Activated CD8-positive, alpha-beta memory T cell treated with anti-CD3 and anti-CD28 coated beads, Interleukin-2, amount 50 U/mL, for 4 hours (primary cell): Measurements from ENCODE around the gene MSI2.

Source experiments
- DNase-seq: peaks from one replicate; pipeline ENCODE4 v3.0.0-alpha.2; 2020

The MSI2 gene

DNA sequence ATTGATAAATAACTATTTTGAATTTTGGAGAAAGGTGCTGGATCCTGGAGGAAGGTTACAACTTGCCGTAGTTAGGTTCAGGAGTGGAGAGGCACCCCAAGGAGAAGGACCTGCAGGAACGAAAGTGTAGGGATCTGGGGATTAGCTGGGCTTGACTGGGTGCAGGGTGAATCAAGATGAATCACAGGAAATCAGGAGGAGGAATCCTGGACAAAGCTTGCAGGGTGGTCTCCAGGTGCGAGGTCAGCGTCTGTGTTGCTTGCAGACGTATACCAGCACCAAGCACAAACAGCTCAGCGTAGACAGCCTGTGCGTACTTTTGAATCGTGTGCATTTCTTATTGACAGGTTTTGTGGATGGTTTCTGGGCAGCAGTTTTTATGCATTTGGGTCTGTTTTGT lies 144.3 kb downstream of the MSI2 start:
- DNase-seq: no peak

DNA sequence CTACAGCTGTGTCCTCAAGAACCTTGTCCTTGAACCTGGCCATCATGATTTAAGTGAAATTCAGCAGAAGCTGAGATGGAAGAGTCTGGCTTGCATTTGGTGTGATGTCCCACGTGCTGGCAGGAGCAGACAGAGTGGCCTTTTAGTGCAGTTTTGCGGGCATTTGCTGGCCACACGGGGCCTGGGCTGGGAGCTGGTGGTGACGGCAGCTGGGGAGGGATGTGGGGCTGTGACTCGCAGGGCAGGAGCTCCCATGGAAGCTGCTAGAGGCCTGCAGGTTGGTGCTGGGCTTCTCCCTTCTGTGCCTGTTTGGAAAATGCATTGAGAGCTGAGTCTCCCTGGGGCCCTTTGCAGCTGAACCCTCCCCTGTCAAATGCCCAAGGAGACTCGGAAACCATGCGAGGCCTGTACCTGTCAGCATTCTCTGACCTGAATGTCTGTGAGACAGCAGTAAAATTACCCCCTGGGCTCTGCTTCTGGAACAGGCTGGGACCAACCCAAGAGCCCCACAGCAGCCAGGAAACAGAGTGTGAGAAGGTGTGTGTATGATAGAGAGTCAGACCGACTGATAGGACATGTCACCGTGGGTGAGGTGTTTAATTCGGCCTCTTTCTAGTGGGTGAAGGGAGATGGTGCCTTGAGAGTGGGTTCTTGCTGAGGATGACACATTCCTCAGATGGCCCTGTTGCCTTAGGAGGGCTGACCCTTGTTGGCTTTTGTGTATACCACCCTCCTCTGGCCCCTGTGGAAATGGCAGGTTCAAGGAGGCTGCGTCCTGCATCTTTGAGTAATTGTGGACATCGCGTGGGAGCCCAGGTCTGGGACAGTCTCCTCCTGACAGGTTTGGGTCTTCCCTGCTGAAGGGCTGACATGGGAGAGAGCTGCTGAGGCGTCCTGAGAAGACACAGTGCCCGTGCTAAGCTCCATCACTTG lies 145.5 kb downstream of the MSI2 start:
- DNase-seq: no peak

GRCh38 chr17:57402681-57403180 lies 146.4 kb downstream of the MSI2 start:
- DNase-seq: no peak

- DNase-seq: no peak
Observed at GRCh38 chr17:57403236-57403635, 146.9 kb downstream of the MSI2 start.

GRCh38 chr17:57404073-57404472 lies 147.8 kb downstream of the MSI2 start:
- no peak for DNase-seq

GRCh38 chr17:57404795-57405490 lies 148.6 kb downstream of the MSI2 start:
- no peak for DNase-seq

DNA sequence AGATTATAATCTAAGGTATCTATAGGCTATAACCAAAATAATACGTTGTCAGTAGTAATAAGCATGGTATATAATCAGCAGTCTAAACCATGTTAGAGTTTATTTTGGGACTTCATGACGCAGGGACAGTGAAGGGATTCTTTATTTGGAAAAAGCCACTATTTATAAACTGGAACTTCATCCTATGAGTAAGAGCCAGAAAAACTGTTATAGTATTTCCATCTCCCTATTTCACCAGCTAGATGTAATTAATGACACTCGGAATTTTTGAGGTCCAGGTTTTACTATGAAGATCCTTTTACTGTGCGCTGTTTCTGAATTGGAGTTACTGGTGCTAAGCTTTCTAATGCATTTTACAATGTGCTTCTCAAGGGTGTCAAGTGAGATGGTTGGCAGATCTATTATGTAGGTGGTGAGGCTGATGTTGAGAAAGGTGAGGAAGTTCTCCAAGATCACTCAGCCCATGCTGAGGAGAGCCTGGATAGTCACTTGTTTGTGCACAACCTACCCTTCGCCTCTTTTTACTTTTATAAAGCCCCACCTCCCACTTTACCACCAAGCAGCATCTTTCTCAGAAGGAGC lies 149.3 kb downstream of the MSI2 start:
- DNase-seq: no peak

DNA sequence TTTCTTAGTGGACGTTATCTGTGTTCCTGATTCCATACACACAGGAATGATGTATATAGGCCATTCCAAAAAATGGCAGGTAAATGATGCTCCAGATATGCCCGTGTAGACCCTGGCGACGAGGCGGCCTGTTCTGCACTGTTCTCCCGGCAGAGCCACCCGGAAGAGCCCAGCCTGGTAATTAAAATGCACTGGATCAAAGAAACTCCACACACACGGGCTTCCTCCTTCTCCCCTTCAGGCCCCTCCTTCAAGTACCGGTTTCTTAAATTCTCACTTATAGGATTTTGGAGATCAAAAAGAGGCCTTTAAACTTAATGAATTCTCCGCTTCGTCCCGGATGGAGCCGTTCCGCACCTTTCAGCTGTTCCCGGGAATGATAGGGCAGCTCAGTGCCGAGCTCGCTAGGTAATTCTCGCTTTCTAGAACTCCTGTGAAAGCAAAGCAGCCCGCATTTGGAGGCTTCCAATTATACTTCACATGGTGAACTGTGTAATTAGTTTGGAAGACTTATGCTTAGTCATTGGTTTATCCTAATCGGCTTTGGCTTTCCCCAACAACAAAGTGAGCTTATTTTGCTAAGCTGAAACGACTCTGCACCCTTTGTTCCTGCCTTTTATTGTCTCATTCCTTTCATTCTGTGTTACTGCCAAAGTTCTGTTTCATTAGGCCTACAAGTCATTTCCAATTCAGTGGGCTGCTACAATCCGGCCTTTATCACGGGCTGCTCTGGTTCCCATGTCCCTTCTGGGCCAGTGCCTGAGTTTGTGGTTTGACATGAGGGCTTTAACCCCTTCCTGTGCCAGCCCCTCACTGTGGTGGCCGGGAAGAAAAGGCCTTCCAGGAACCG lies 150.0 kb downstream of the MSI2 start:
- no peak for DNase-seq

GRCh38 chr17:57406981-57407286 lies 150.6 kb downstream of the MSI2 start:
- no peak for DNase-seq

DNA sequence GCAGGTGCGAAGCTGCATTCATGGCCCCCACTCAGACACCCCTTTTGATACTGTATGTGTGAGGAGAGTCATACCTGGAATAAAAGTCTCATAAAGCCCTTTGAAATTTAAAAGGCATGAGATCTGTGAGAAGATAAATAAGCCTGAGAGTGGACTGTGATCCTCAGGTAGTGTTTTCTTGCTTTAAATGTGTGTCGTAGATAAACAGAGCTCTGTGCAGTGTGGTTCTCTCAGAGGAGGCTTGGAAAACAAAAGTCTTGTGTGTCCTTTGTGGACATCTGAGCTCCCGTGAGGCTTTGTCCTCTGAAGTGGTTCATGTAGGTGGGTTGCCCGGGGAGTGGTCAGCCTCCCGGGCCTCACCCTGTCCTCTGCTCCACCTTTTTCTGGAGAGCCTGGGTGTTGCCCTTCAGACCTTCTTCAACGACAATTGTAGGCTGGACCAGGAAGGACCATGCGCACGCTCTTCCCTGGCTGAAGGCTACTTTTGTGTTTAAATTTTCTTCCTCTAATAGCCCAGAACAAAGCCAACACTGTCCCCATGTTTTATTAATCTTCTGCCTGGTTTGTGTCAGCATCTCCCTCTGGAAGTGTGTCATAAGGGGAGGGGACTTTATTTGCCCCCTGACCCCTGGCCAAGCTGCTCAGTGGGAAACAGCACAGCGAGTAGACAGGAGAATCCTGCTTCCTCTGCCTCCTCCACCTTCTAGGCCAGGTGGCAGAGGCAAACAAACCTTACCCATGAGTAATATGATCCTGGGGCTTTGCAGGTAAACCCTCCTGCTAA lies 151.2 kb downstream of the MSI2 start:
- no peak for DNase-seq

- DNase-seq: no peak
Observed at GRCh38 chr17:57408071-57408811, 151.9 kb downstream of the MSI2 start.

GRCh38 chr17:57410169-57410568 lies 153.8 kb downstream of the MSI2 start:
- DNase-seq: no peak

DNA sequence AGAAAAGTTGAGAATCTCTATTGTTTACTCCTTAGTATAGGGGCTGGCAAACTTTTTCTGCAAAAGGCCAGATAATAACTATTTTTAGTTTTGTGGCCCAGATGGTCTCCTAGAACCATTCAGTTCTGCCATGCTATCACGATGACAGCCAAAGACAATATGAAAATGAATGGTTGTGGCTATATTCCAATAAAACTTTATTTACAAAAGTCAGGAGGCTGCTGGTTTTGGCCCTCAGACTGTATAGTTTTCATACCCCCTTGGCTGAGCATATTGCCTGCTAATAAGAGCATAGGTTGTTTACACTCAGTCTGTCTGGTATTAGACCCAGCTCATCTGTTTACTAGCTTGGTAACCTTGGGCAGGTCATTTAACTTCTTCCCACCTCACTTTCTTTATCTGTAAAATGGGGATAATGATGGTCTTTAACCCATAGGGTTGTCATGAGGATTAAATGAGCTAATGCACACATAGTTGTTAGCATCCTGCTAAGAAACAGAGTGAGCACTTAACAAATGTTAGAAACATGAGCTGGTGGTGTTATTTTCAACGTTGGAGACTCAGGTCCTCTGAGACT lies 156.3 kb downstream of the MSI2 start:
- no peak for DNase-seq

DNA sequence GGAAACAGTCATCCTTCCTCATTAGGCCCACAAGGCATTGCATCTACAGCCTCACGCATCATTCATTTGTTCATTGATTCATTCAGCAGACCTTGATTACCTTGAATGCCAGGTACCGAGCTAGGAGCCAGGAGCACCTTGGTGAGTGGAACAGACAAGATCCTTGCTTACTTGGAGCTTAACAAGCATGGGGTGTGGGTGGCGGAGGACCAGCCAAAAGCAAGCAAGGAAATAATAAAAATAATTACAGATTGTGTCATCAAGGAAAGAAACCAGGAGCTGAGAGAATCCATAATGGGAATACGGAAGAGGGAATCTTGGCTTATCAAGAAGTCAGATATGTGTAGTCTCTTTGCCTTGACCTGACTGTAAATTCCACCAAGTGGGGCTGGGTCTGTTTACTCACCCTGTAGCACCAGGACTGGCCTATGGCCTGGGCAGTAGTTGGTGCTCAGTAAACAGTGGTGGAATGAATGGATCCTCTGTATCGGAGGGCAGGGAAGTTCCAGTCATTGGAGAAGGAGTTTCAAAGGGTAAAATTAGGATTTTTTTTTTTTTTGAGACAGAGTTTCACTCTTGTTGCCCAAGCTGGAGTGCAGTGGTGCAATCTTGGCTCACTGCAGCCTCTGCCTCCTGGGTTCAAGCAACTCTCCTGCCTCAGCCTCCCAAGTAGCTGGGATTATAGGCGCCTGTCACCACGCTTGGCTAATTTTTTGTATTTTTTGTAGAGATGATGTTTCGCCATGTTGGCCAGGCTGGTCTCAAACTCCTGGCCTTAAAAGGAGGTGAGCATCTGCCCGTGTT lies 157.7 kb downstream of the MSI2 start:
- no peak for DNase-seq

DNA sequence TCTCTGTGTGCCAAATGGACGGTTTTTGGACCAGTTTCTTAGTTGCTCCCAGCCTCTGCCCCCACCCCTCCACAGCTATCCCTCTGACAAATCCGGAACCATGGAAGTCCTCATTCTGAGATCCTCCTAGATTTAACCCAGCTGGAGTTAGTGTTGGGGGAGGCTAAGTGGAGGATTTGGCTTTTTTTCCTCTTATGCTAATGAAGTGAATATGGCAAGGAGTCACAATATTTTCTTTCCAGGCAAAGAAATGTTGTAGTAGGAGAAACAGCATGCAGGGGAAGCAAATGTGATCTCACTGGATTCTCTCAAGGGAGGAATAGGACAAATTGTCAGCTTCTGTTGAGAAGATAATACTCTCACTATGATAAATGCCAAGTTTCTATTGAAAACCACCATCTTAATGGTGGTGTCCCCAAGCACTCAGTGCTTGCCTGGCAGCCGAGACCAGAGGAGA lies 159.5 kb downstream of the MSI2 start:
- DNase-seq: no peak

DNA sequence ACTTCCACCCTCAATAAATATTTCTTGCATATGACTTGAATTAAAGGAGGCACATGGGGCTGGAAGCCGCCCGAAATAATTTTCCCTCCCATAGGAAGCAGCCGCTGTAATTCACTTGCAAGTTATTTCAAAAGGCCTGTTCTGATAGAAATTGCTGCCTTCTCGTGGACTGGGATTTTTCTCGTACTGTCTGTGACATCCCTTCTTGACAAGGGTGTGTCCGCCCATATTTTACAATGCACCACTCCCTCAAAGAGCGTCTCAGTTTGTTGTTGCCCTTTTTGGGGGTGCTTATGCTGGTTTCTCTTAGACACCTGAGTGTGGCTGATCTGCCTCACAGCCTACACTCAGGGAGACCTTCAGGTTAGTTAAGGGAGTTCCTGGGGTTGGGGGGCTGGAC lies 160.0 kb downstream of the MSI2 start:
- DNase-seq: no peak

- DNase-seq: no peak
Observed at GRCh38 chr17:57417956-57418355, 161.6 kb downstream of the MSI2 start.

- DNase-seq: no peak
Observed at GRCh38 chr17:57418463-57419246, 162.3 kb downstream of the MSI2 start.

DNA sequence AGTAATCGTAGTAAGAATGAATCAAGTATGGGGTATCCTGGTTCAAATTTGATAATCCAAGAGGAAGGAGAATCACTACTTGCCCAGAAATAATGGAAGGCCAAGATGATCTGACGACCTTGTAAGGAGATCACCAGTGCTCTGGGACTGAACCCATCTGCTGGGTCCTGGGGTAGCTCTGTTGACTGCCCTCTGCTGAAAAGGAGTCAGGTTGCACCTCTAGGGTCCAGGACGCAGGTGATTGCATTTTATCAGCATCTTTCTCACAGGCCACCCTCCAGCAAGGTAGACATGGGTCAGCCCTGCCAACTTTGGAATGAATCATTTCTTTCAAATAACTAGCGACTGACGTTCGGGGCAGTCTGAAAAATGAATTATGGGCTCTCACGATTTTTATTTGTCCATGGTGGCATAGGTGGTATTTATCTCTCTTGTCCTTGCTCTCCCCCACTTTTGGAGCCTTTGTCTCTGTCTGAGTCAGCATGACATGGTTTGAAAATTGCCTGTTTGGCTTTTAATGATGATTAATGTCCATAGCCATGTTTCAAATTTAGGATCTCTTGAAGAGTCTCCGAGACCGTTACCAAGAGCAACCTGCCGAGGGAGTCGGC lies 163.7 kb downstream of the MSI2 start:
- no peak for DNase-seq
